GM19467 (cell line): ENCODE measurements around the gene HPD.
A peak's percentile ranks its signal among the peaks of the same experiment; 100 is the strongest.
"Not testable (repeated sequence)": the region's sequence is repeated elsewhere in the genome, so short reads cannot be mapped to it uniquely, and the experiment has no call there.

Experiments used
- ATAC-seq: cut with Tn5 transposase; IDR thresholded peaks from one replicate; pipeline ENCODE4 v1.9.1; 2021; ENCODE audit warnings: mild to moderate bottlenecking, moderate library complexity; ENCODE audit not compliant: unreplicated experiment

The HPD gene

DNA sequence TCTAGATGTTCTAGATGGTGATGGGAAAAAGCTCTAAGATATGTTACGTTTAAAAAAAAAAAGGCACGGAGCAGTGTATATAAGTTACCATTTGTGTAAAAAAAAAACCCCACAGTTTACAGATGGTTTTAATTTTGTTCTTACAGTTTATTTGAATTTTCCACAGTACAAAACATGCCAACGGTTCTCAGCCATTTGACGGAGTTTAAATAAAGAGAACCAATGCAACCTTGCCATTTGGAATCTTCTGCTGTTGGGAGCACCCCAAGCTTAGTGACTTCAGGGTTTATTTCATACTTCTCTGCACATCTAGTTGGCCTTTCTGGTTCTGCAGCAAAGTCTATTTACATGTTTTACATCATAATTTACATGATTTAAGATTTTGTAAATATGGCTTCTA lies 7.7 kb upstream of the HPD start:
- no peak for ATAC-seq

DNA sequence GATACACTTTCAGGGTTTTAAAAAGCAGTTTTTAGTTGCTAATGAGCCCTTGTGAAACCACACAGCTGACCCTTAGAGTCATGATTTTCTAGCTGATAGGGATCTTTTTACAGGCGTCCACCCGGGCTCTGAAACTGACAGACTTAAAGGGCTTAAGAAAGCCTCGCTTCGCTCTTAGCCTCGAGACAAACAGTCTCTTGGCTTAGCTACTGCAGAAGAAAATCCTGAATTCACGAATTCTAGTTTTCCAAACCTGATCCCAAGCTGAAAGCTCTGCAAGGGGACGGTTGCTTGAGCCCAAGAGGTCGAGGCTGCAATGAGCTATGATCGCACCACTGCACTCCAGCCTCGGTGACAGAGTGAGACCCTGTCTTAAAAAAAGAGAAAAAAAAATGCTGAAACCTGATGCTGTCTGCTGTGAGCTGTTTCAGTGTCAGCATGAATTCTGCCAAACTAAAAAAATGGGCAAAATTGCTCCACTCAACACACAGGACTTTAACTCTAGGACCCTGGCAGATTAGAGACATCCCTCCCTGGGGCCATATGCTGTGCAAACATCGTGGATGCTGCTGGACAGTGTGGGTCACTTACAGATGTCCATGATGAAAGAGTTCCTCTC lies 3.1 kb upstream of the HPD start:
- no peak for ATAC-seq

GRCh38 chr12:121860699-121861098 lies 2.0 kb upstream of the HPD start:
- ATAC-seq, result not testable (repeated sequence)

GRCh38 chr12:121860257-121860656 lies 1.6 kb upstream of the HPD start:
- no peak for ATAC-seq

- no peak for ATAC-seq
These were observed 369 bp downstream of the HPD start for GRCh38 chr12:121858318-121858661.

- ATAC-seq, result no peak
These were observed 1.1 kb downstream of the HPD start for GRCh38 chr12:121857322-121858246.

DNA sequence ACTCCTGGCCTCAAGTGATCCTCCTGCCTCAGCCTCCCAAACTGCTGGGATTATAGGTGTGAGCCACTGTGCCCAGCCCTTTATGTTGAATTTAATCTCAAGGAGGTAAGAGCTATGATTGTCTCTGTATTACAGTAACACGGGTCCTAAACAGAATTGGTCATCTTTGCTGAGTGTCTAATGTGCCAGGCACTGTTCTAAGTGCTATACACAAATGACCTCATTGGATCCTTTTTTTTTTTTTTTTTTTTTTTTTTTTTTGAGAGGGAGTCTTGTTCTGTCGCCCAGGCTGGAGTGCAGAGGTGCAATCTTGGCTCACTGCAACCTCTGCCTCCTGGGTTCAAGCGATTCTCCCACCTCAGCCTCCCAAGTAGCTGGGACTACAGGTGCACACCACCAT lies 6.3 kb downstream of the HPD start:
- ATAC-seq, result not testable (repeated sequence)

GRCh38 chr12:121849665-121850064 lies 9.0 kb downstream of the HPD start:
- ATAC-seq, result no peak

DNA sequence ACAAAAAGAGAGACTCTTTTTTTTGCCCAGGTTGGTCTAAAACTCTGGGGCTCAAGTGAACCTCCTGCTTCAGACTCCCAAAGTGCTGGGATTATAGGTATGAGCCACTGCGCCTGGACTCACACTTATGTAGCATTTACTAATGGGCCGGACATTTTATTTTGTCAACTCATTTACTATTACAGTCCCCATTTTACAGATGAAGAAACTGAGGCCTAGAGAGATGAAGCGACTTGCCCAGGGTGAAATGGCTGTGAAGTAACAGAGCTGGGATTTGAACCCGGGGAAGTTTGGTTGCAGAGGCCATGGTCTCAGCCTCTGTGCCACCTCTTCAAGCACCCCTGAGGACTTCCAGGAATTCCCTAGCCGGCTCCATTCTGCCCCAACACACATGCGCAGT lies 9.4 kb downstream of the HPD start:
- ATAC-seq, result no peak

DNA sequence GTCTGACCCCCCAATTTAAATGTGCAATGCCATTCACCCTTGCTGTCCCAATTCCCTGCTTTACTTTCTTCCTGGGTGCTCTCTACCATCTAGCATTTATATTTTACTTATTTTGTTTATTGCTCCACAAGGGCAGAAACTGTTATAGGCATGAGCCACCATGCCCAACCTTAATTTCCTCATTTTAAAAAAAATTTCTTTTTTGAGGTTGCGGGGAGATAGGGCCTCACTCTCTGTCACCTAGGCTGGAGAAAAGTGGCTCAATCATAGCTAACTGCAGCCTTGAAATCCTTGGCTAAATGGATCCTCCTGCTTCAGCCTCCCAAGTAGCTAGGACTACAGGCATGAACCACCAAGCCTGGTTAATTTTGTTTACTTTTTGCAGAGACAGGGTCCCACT lies 13.0 kb downstream of the HPD start:
- ATAC-seq, result no peak

DNA sequence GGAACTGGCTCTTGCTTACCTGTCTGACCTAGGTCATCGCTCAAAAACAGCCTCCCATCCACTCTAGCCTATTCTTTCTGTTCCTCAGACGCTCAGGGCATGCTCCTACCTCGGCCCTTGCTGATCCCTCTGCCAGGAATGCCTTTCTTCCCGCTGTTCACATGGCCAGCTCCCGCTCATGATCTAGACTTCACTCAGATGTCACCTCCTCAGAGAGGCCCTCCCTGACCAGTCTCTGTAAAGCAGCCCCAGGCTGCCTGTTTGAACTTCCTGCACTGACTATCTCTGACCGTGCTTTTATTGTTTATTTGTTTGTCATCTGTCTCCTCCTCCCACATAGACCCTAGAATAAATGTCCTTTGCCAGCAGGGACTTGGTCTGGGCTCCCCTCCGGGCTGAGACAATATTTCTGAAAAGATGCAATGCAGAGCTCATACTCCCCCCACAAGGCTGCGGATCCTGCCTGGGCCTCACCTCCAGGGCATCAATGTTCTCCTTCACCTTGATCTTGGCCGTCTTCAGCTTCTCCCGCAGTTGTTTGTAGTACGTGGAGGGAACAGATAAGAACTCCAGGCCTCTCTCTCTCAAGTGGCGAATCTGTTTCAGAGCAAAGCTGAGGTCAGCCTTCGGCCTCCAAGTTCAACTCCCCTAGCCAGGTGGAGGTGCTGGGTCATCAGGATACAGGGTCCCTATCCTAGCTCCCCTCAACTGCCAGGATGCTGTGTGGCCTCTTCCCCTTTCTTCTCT lies 15.2 kb downstream of the HPD start:
- ATAC-seq, result no peak

GRCh38 chr12:121839993-121840761 lies 18.5 kb downstream of the HPD start:
- ATAC-seq, result no peak

DNA sequence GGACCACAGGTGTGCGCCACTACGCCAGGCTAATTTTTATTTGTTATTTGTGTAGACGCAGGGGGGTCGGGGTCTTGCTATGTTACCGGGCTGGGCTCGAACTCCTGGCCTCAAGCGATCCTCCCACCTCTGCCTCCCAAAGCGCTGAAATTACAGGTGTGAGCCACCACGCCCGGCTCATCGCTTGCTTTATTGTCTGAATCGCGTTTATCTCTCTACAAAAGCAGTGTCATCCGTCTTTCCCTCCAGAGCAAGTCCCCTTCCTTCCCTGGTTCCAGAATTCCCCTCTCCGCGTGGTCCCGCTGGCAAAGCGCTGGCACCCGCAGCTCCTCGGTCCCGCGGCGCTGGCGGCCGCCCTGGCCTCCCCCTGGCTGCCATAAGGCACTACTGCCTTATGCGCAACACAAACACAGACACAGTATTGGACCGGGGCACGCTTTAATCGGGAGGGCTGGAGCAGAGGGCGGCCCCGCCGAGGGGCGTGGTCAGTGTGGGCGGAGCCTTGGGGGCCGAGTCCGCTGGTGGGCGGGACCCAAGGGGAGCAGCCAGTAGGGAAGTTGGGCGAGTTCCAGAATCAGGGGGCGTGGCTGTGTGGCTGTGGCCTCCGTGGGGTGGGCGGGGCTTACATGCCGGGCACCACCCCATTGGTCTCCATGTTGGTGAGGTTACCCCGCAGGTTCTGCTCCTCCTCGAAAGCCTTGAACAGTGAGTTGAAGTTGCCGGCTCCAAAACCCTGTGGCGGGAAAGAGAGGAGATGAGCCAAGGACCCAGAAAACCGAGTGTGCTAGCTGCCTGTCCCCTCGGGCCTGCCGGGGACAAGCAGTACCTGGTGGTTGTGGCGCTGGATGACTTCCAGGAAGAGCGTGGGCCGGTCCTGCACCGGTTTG lies 19.3 kb downstream of the HPD start:
- peak; percentile 92 for ATAC-seq

- no peak for ATAC-seq
These were observed 20.5 kb downstream of the HPD start for GRCh38 chr12:121838126-121838525.

DNA sequence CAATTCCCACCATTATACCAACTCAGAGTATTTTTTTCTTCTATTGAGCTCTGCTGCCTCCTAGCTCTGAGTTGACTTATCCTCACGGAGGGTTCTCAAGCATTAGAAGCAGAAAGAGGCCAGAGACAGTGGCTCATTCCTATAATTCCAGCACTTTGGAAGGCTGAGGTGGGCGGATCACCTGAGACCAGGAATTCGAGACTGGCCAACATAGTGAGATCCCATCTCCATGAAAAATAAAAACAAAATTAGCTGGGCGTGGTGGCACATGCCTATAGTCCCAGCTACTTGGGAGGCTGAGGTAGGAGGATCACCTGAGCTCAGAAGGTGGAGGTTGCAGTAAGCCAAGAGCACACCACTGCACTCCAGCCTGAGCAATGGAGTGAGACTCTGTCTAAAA lies 21.0 kb downstream of the HPD start:
- ATAC-seq, result no peak

DNA sequence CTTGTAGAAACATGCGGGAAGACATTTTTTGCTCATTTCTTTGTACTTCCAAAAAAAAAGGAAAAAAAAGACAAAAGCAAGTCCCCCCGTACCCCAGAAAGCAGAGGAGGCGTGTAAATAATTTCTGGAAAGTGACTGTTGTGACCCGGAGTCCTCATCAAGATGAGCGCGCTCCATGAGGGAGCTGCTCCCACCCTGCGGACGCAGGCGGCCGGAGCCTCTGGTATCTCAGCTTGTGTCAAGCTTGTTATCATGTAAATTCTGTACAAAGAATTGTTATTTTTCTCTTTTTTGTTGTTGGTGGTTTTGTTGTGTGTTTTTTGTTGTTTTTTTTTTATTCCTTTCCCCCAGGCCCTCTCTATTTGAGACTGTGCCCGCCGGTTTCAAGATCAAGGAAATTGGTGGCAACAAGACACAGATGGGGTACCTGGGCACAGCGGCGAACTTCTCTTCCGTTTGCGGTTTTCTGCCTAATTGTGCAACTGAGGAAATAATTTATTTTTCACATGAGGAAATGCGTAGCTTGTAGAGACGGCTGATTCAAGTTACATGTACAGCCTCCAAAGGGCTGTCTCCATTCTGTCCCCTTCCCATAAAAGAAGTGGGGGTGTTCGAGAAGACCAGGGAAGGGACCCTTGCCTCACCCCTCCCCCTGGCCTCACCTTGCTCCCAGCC lies 27.0 kb downstream of the HPD start:
- no peak for ATAC-seq

GRCh38 chr12:121830588-121831265 lies 27.9 kb downstream of the HPD start:
- ATAC-seq, result no peak

DNA sequence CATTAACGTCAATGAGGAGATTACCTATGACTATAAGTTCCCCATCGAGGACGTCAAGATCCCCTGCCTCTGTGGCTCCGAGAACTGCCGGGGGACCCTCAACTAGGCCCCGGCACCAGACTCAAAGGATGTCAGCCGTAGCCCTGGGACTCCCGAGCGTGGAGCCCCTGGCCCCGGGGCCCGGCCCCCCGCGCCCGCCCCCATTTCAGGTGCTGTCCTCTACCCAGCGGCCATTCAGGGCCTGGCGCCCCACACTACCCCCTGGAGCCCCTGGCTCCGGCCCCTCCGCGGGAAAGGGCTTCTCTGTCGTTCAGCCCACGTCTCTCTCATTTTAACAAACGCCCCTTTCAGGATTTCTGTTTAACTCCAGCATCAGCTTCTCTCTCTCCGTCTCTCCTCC lies 28.5 kb downstream of the HPD start:
- no peak for ATAC-seq
